ENCODE data around the gene GSTA2. TPM values are rescaled to one million over a fixed set of nuclear protein-coding genes. Genes with fewer than 3 reads are reported as not detected.
A peak's percentile ranks its signal among the peaks of the same experiment; 100 is the strongest.
"Not testable (repeated sequence)": the region's sequence is repeated elsewhere in the genome, so short reads cannot be mapped to it uniquely, and the experiment has no call there.

Gene GSTA2
- total and polyA plus RNA-seq, 8 donors: 0.13 to 2.7 TPM; not detected in 6

- H3K36me3 ChIP-seq: no peaks in the 10 kb centered on the region
- ATAC-seq (peak; percentile 43), DNase-seq (peak in 1 of 4 donors; percentile 39)
- intact Hi-C loops (cut with DNase I): no loop called here
- H3K9me3 ChIP-seq: no peaks in the 10 kb centered on the region
- H3K27ac ChIP-seq: peak overlapping the region; percentile 27 to 42
- no peaks in the 10 kb centered on the region for H3K27me3 ChIP-seq
- TF ChIP-seq, protein P1, sequence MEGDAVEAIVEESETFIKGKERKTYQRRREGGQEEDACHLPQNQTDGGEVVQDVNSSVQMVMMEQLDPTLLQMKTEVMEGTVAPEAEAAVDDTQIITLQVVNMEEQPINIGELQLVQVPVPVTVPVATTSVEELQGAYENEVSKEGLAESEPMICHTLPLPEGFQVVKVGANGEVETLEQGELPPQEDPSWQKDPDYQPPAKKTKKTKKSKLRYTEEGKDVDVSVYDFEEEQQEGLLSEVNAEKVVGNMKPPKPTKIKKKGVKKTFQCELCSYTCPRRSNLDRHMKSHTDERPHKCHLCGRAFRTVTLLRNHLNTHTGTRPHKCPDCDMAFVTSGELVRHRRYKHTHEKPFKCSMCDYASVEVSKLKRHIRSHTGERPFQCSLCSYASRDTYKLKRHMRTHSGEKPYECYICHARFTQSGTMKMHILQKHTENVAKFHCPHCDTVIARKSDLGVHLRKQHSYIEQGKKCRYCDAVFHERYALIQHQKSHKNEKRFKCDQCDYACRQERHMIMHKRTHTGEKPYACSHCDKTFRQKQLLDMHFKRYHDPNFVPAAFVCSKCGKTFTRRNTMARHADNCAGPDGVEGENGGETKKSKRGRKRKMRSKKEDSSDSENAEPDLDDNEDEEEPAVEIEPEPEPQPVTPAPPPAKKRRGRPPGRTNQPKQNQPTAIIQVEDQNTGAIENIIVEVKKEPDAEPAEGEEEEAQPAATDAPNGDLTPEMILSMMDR (IDR thresholded peaks at IDR 0.05): no peak
- H3K4me1 ChIP-seq: peaks cover 0 to 9% of the 10 kb centered on the region in 2 donors
- H3K4me3 ChIP-seq: no peak overlapping the region
Observed at GRCh38 chr6:52725143-52725534, 38.1 kb downstream of the GSTA2 start.

DNA sequence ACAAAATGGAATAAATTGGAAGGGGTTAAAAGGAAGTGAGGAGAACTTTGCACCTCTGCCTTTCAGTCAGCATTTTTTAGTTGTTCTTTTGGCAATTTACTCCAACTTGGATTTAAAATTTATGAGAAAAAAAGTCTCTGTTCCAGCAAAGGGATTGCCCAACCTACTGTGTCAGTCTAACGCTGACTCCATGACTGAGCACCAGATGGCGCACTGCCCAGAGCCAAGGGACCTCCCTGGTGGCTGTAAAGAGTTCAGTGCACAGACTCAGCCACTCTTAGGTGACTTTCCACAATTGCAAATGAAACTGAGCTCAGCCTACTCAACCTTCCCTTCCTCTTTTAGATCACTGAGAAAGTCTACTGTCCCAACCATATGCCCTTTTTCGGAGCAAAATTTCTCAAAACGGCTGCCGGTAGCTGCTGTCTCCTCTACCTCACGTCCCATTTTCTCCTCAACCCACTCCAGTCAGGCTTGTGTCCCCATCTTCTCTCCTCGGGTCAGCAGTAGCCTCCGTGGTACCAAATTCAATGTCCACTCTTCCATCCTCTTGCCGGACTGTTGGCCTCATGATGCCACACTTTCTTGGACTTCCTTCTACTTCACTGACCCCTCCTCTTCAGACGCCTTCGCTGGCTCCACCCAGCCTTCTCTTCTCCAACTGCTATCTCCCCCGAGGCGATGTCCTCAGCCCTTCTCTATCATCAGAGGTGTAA is 38.7 kb downstream of the GSTA2 start:
- H3K4me3 ChIP-seq: no peak overlapping the region
- no peaks in the 10 kb centered on the region for H3K36me3 ChIP-seq
- ATAC-seq: peak; percentile 91
- DNase-seq: peak; percentile 26 to 84 (median 70)
- no peaks in the 10 kb centered on the region for H3K27me3 ChIP-seq
- H3K4me1 ChIP-seq: peaks cover 0 to 9% of the 10 kb centered on the region in 2 donors
- intact Hi-C loops (cut with DNase I): no loop called here
- TF ChIP-seq, protein P1 (IDR thresholded peaks at IDR 0.05): peak; percentile 17 to 29
- H3K27ac ChIP-seq: peak overlapping the region in 1 of 2 donors; percentile 27
- H3K9me3 ChIP-seq: no peaks in the 10 kb centered on the region

- TF ChIP-seq, protein P1 (IDR thresholded peaks at IDR 0.05): no peak
- no peaks in the 10 kb centered on the region for H3K27me3 ChIP-seq
- ATAC-seq: peak; percentile 20
- no peak for DNase-seq
- H3K4me3 ChIP-seq: no peak overlapping the region
- peak overlapping the region in 1 of 2 donors; percentile 27 for H3K27ac ChIP-seq
- H3K9me3 ChIP-seq: no peaks in the 10 kb centered on the region
- H3K4me1 ChIP-seq: peaks cover 0 to 9% of the 10 kb centered on the region in 2 donors
- intact Hi-C loops (cut with DNase I): no loop called here
- H3K36me3 ChIP-seq: no peaks in the 10 kb centered on the region
Observed at GRCh38 chr6:52724042-52724405, 39.3 kb downstream of the GSTA2 start.

GRCh38 chr6:52720321-52720720 is 43.0 kb downstream of the GSTA2 start:
- Histone ChIP-seq H3K4me1 (peaks cover 0 to 9% of the 10 kb centered on the region in 2 donors), H3K27me3 (no peaks in the 10 kb centered on the region), H3K27ac (no peak overlapping the region), H3K4me3 (no peak overlapping the region), H3K36me3 (no peaks in the 10 kb centered on the region), H3K9me3 (no peaks in the 10 kb centered on the region)
- ATAC-seq (no peak), DNase-seq (no peak)
- TF ChIP-seq, protein P1 (IDR thresholded peaks at IDR 0.05): no peak
- intact Hi-C loops (cut with DNase I): no loop called here

GRCh38 chr6:52718550-52718949 is 44.7 kb downstream of the GSTA2 start:
- TF ChIP-seq, protein P1 (IDR thresholded peaks at IDR 0.05): no peak
- Histone ChIP-seq H3K4me3 (no peak overlapping the region), H3K4me1 (no peaks in the 10 kb centered on the region), H3K9me3 (no peaks in the 10 kb centered on the region), H3K27me3 (no peaks in the 10 kb centered on the region), H3K36me3 (no peaks in the 10 kb centered on the region), H3K27ac (no peak overlapping the region)
- intact Hi-C loops (cut with DNase I): no loop called here
- ATAC-seq (no peak), DNase-seq (no peak)

GRCh38 chr6:52714761-52715160 is 48.5 kb downstream of the GSTA2 start:
- ATAC-seq; DNase-seq; H3K4me1 ChIP-seq; H3K9me3 ChIP-seq; H3K27ac ChIP-seq; intact Hi-C loops (cut with DNase I); H3K27me3 ChIP-seq; H3K36me3 ChIP-seq; H3K4me3 ChIP-seq: not testable (repeated sequence)
